ENCODE results near the gene TPI1.

- TF ChIP-seq CTCF (IDR thresholded peaks at IDR 0.05) (no peak), POLR2A (IDR thresholded peaks at IDR 0.05) (no peak), POLR2AphosphoS5 (IDR thresholded peaks at IDR 0.05) (no peak)
These were observed 990 bp upstream of the TPI1 start for GRCh38 chr12:6866163-6866919.

All from prostate gland (tissue), 2 donors.